Sigmoid colon (tissue), 4 donors: ENCODE measurements around the gene ITPK1.

Source experiments
- EP300 ChIP-seq, 4 donors: sonication (generic); formaldehyde crosslinking; IDR thresholded peaks; one replicate each; pipeline ENCODE4 v1.6.1; 2017; ENCODE audit warnings: antibody characterized with exemption in 4 of 4
- POLR2A ChIP-seq, 2 donors: fragments of 450-650 bp; IDR thresholded peaks; one replicate each; pipeline ENCODE4 v1.6.1; 2016; ENCODE audit warnings: antibody characterized with exemption in 2 of 2, mild to moderate bottlenecking in 2 of 2, moderate library complexity in 2 of 2

- TF ChIP-seq POLR2A (IDR thresholded peaks at IDR 0.05): no peak
- TF ChIP-seq EP300 (IDR thresholded peaks at IDR 0.05): no peak
Measured at GRCh38 chr14:93059917-93060545, 55.7 kb downstream of the ITPK1 start.
